H1 (cell line): ENCODE data around the gene CFAP100.

Source experiments
- CBX5 ChIP-seq: fragments of 300-800, 300-1000 bp; sonication (generic); IDR thresholded peaks from 2 replicates; pipeline ENCODE4 v1.7.1; 2016; ENCODE audit warnings: antibody characterized with exemption, low read length, low read depth
- CEBPB ChIP-seq: IDR thresholded peaks from 2 replicates; pipeline ENCODE4 v1.6.1; 2012; ENCODE audit warnings: low read depth, low read length
- CHD2 ChIP-seq: IDR thresholded peaks from 2 replicates; pipeline ENCODE4 v1.6.1; 2012; ENCODE audit warnings: low read length, improper control_type of control experiment
- CTCF ChIP-seq, 3 experiments: IDR thresholded peaks; 1 replicate in 2 of 3; 2 replicates in 1 of 3; pipeline versions ENCODE4 v1.5.1 to v1.6.1; 2011; ENCODE audit warnings: low read length in 3 of 3, mild to moderate bottlenecking in 3 of 3, inconsistent platforms in 2 of 3, low read depth in 1 of 3, moderate library complexity in 1 of 3; ENCODE audit not compliant: insufficient read depth in 1 of 3; ENCODE audit errors: control extremely low read depth in 1 of 3
- EGR1 ChIP-seq: IDR thresholded peaks from 2 replicates; pipeline ENCODE4 v1.6.1; 2011; ENCODE audit warnings: low read depth, low read length, borderline replicate concordance
- EP300 ChIP-seq, 2 experiments: IDR thresholded peaks; 1 replicate in 1 of 2; 2 replicates in 1 of 2; pipeline ENCODE4 v1.6.1; 2011 to 2012; ENCODE audit warnings: low read depth in 2 of 2, low read length in 2 of 2, mild to moderate bottlenecking in 2 of 2, borderline replicate concordance in 1 of 2, inconsistent platforms in 1 of 2, moderate library complexity in 1 of 2
- EZH2 ChIP-seq: fragments of 200-600 bp; sonication (generic); IDR thresholded peaks from 2 replicates; pipeline ENCODE4 v1.7.1; 2012; ENCODE audit warnings: low read depth, mild to moderate bottlenecking, moderate library complexity, low read length, inconsistent platforms; ENCODE audit not compliant: severe bottlenecking
- GABPA ChIP-seq: IDR thresholded peaks from 2 replicates; pipeline ENCODE4 v1.6.1; 2011; ENCODE audit warnings: mild to moderate bottlenecking, low read length, moderate library complexity, borderline replicate concordance; ENCODE audit not compliant: insufficient read depth
- PHF8 ChIP-seq: fragments of 200-600 bp; sonication (generic); conservative IDR thresholded peaks from 2 replicates; pipeline ENCODE4 v1.7.1; 2012; ENCODE audit warnings: low read depth, mild to moderate bottlenecking, inconsistent platforms, low read length, moderate library complexity
- RBBP5 ChIP-seq: IDR thresholded peaks from 2 replicates; pipeline ENCODE4 v1.7.1; 2012; ENCODE audit warnings: low read depth, mild to moderate bottlenecking, inconsistent platforms, low read length, moderate library complexity, borderline replicate concordance
- TEAD4 ChIP-seq: IDR thresholded peaks from 2 replicates; pipeline ENCODE4 v1.6.1; 2012; ENCODE audit warnings: low read depth, low read length, inconsistent platforms, mixed read lengths
- YY1 ChIP-seq: IDR thresholded peaks from 2 replicates; pipeline ENCODE4 v1.6.1; 2011; ENCODE audit warnings: low read depth, mild to moderate bottlenecking, low read length
- ZNF274 ChIP-seq: IDR thresholded peaks from 2 replicates; pipeline ENCODE4 v1.7.0; 2012; ENCODE audit warnings: low read length, borderline replicate concordance; ENCODE audit errors: extremely low read depth

GRCh38 chr3:126408099-126408498, 13.4 kb downstream of the CFAP100 start:
- no peak for TF ChIP-seq ZNF274
- no peak for TF ChIP-seq RBBP5
- TF ChIP-seq CBX5 = no peak
- no peak for TF ChIP-seq EZH2
- TF ChIP-seq EGR1 = no peak
- no peak for TF ChIP-seq PHF8
- no peak for TF ChIP-seq CHD2
- TF ChIP-seq CTCF (IDR thresholded peaks at IDR 0.05; ENCODE audit: control extremely low read depth in 1 of 3, insufficient read depth in 1 of 3, low read depth in 1 of 3, low read length in 3 of 3) = no peak
- TF ChIP-seq CEBPB = no peak
- TF ChIP-seq YY1 = no peak
- TF ChIP-seq TEAD4 = no peak
- no peak for TF ChIP-seq EP300 (IDR thresholded peaks at IDR 0.05; ENCODE audit: borderline replicate concordance in 1 of 2, low read depth in 2 of 2, low read length in 2 of 2)
- TF ChIP-seq GABPA = no peak
